Vagina (tissue), 2 donors: ENCODE measurements around the gene DYNLL2. TPM values are rescaled to one million over a fixed set of nuclear protein-coding genes. Genes with fewer than 3 reads are reported as not detected.

ENCODE experiments used
- DNase-seq, 2 donors: peaks; one replicate each; pipeline ENCODE4 v3.0.0-alpha.2; 2017; ENCODE audit errors: extremely low spot score in 2 of 2
- H3K27ac ChIP-seq: fragments of 200-600 bp; sonication (generic); one replicate; pipeline ENCODE4 v1.5.1; 2019
- H3K27me3 ChIP-seq: fragments of 200-600 bp; sonication (generic); one replicate; pipeline ENCODE4 v1.5.1; 2019
- H3K36me3 ChIP-seq, 2 donors: fragments of 200-600 bp; sonication (generic); one replicate each; pipeline ENCODE4 v1.5.1; 2017 to 2019
- H3K4me1 ChIP-seq: fragments of 200-600 bp; sonication (generic); one replicate; pipeline ENCODE4 v1.5.1; 2019
- H3K4me3 ChIP-seq, 2 donors: fragments of 200-600 bp; sonication (generic); 1 replicate in 1 of 2; 2 replicates in 1 of 2; pipeline ENCODE4 v1.5.1; 2016 to 2019
- H3K9me3 ChIP-seq: fragments of 200-600 bp; sonication (generic); one replicate; pipeline ENCODE4 v1.5.1; 2019
- CTCF ChIP-seq, 3 experiments: fragments of 450-650 bp in 2 of 3; fragments of 200-600 bp in 1 of 3; sonication (generic) in 1 of 3; IDR thresholded peaks; one replicate each; pipeline ENCODE4 v1.5.1; 2017 to 2019; ENCODE audit warnings: antibody characterized with exemption in 3 of 3, mild to moderate bottlenecking in 2 of 3, moderate library complexity in 2 of 3
- POLR2A ChIP-seq, 2 donors: fragments of 450-650 bp; IDR thresholded peaks; one replicate each; pipeline ENCODE4 v1.6.1; 2017; ENCODE audit warnings: antibody characterized with exemption in 2 of 2, mild to moderate bottlenecking in 2 of 2, moderate library complexity in 2 of 2
- POLR2AphosphoS5 ChIP-seq, 2 donors: sonication (generic); formaldehyde crosslinking; IDR thresholded peaks; one replicate each; pipeline ENCODE4 v1.9.0; 2017; ENCODE audit warnings: antibody characterized with exemption in 2 of 2, mild to moderate bottlenecking in 2 of 2, low read depth in 1 of 2; ENCODE audit not compliant: insufficient read depth in 1 of 2
- intact Hi-C: fragments of 100-400 bp; cut with DNase I; formaldehyde crosslinking; loops from one replicate; pipeline ENCODE4 v1.15.1; 2023
- total RNA-seq: library from RNA; depleted of rRNA; stranded (reverse); fragments of >200 nt; gene quantifications from one replicate; pipeline ENCODE4 v1.2.3, GENCODE V29; 2016

Gene DYNLL2
- total RNA-seq, 1 donor from 2014 or later, result 16.9 TPM

GRCh38 chr17:58110012-58110411, 26.8 kb downstream of the DYNLL2 start:
- TF ChIP-seq CTCF (IDR thresholded peaks at IDR 0.05), result no peak
- TF ChIP-seq POLR2AphosphoS5 (IDR thresholded peaks at IDR 0.05; ENCODE audit: insufficient read depth in 1 of 2, low read depth in 1 of 2), result no peak
- no peak for TF ChIP-seq POLR2A (IDR thresholded peaks at IDR 0.05)
- H3K9me3 ChIP-seq, result no peaks in the 10 kb centered on the region
- intact Hi-C loops, result loop anchor here (10.0 kb wide), 1 partner anchor 95 kb away; no protein-coding TSS in a partner anchor

GRCh38 chr17:58111676-58112075, 28.5 kb downstream of the DYNLL2 start:
- no peaks in the 10 kb centered on the region for H3K27me3 ChIP-seq
- no peaks in the 10 kb centered on the region for H3K4me1 ChIP-seq
- no peak for DNase-seq
- H3K4me3 ChIP-seq, result no peak overlapping the region
- H3K36me3 ChIP-seq, result no peaks in the 10 kb centered on the region
- TF ChIP-seq POLR2A (IDR thresholded peaks at IDR 0.05), result no peak
- TF ChIP-seq CTCF (IDR thresholded peaks at IDR 0.05), result no peak
- no peak for TF ChIP-seq POLR2AphosphoS5 (IDR thresholded peaks at IDR 0.05; ENCODE audit: insufficient read depth in 1 of 2, low read depth in 1 of 2)
- intact Hi-C loops, result loop anchor here (10.0 kb wide), 1 partner anchor 97 kb away; no protein-coding TSS in a partner anchor
- H3K27ac ChIP-seq, result no peak overlapping the region
- H3K9me3 ChIP-seq, result no peaks in the 10 kb centered on the region

More at GRCh38 chr17:58110012-58110411, 26.8 kb downstream of the DYNLL2 start:
- H3K27me3 ChIP-seq, result no peaks in the 10 kb centered on the region
- H3K36me3 ChIP-seq, result no peaks in the 10 kb centered on the region
- no peaks in the 10 kb centered on the region for H3K4me1 ChIP-seq
- no peak overlapping the region for H3K27ac ChIP-seq
- H3K4me3 ChIP-seq, result no peak overlapping the region
- DNase-seq, result no peak

DNA sequence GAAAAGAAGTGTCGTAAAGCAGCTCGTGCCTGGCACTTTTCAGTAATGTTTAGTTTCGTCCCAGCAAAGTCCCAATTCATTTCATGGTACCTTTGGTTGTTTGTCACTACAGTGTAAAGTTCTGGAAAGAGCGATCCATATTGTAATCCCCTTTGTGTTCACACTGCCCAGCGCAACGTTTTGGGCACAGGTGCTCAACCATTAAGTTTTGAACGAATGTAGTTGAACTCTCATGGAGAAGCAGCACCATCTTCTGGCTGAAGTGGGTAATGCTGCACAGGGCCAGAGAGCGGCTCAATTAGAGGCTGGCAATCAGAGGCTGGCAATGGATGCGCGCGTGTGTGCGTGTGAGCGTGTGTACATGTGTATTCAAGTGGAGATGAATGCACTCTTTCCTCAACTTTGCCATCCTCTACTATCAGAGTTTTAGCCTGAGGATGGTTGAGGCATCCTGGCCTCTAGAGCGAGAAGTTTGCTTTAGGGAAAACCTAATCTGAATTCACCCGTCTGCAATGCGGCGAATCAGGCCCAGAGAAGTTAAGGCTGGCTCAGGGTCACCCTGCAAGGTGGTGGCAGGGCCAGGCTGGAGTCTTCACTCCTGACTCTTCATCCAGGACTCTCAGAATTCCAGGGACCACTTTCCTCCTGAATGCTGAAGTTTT, 29.9 kb downstream of the DYNLL2 start:
- intact Hi-C loops, result loop anchor here (10.0 kb wide), 1 partner anchor 98 kb away; no protein-coding TSS in a partner anchor
- TF ChIP-seq CTCF (IDR thresholded peaks at IDR 0.05), result peak; percentile 79 to 92 (median 80)
- TF ChIP-seq POLR2AphosphoS5 (IDR thresholded peaks at IDR 0.05; ENCODE audit: insufficient read depth in 1 of 2, low read depth in 1 of 2), result no peak
- TF ChIP-seq POLR2A (IDR thresholded peaks at IDR 0.05), result no peak
- Histone ChIP-seq H3K4me1 (no peaks in the 10 kb centered on the region), H3K27me3 (no peaks in the 10 kb centered on the region), H3K27ac (no peak overlapping the region), H3K4me3 (no peak overlapping the region), H3K9me3 (no peaks in the 10 kb centered on the region), H3K36me3 (no peaks in the 10 kb centered on the region)
- DNase-seq, result no peak

DNA sequence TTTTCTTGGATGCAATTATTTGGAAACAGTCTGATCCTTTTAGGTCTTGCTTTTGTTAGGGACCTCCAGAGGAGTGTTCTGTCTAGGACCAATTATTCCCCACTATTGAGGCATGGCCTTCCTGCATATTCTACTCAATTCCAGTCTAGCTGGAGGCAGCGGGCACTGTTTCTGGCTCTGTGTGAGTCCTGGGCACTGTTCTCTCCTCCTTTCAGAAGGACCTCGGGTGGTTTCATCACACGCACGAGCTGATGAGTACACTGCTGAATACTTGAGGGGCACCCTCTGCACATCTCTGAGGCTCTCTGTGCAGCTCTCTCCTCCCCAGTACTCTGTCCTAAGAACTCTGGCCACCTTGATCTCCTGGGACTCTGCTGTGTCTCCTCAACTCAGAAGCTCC, 30.7 kb downstream of the DYNLL2 start:
- no peak for DNase-seq
- Histone ChIP-seq H3K27me3 (no peaks in the 10 kb centered on the region), H3K9me3 (no peaks in the 10 kb centered on the region), H3K4me1 (no peaks in the 10 kb centered on the region), H3K36me3 (no peaks in the 10 kb centered on the region), H3K27ac (no peak overlapping the region), H3K4me3 (no peak overlapping the region)
- intact Hi-C loops, result loop anchor here (10.0 kb wide), 1 partner anchor 99 kb away; no protein-coding TSS in a partner anchor
- TF ChIP-seq POLR2AphosphoS5 (IDR thresholded peaks at IDR 0.05; ENCODE audit: insufficient read depth in 1 of 2, low read depth in 1 of 2), result no peak
- no peak for TF ChIP-seq CTCF (IDR thresholded peaks at IDR 0.05)
- TF ChIP-seq POLR2A (IDR thresholded peaks at IDR 0.05), result no peak

- no peak for DNase-seq
- H3K9me3 ChIP-seq, result no peaks in the 10 kb centered on the region
- no peaks in the 10 kb centered on the region for H3K36me3 ChIP-seq
- H3K27ac ChIP-seq, result no peak overlapping the region
- intact Hi-C loops, result loop anchor here (10.0 kb wide), 1 partner anchor 103 kb away; no protein-coding TSS in a partner anchor
- H3K4me1 ChIP-seq, result no peaks in the 10 kb centered on the region
- H3K4me3 ChIP-seq, result no peak overlapping the region
- no peaks in the 10 kb centered on the region for H3K27me3 ChIP-seq
- TF ChIP-seq POLR2A (IDR thresholded peaks at IDR 0.05) (no peak), POLR2AphosphoS5 (IDR thresholded peaks at IDR 0.05; ENCODE audit: insufficient read depth in 1 of 2, low read depth in 1 of 2) (no peak), CTCF (IDR thresholded peaks at IDR 0.05) (no peak)
These were observed 34.2 kb downstream of the DYNLL2 start for GRCh38 chr17:58117382-58117781.
